ENCODE results near the gene UBE2L5.

UBE2L5 gene

GRCh38 chr13:30422054-30422839, at the start of gene UBE2L5:
TSS of gene UBE2L5 (plus strand) at chr13:30422493. CDS start at chr13:30427991, 5,498 bp downstream.
- no peak for DNase-seq (ENCODE audit: low read depth)

GRCh38 chr13:30373727-30374126, 48.6 kb upstream of the UBE2L5 start:
- no peak for DNase-seq (ENCODE audit: low read depth)

- DNase-seq (ENCODE audit: low read depth), result no peak
These were observed 46.9 kb upstream of the UBE2L5 start for GRCh38 chr13:30375265-30375835.

- DNase-seq (ENCODE audit: low read depth), result no peak
These were observed 45.6 kb upstream of the UBE2L5 start for GRCh38 chr13:30376426-30377311.

GRCh38 chr13:30377312-30377685, 45.0 kb upstream of the UBE2L5 start:
- no peak for DNase-seq (ENCODE audit: low read depth)

- DNase-seq (ENCODE audit: low read depth), result no peak
These were observed 44.1 kb upstream of the UBE2L5 start for GRCh38 chr13:30378191-30378590.

- DNase-seq (ENCODE audit: low read depth), result no peak
These were observed 41.2 kb upstream of the UBE2L5 start for GRCh38 chr13:30381049-30381448.

GRCh38 chr13:30382836-30383525, 39.3 kb upstream of the UBE2L5 start:
- DNase-seq (ENCODE audit: low read depth), result no peak

- no peak for DNase-seq (ENCODE audit: low read depth)
These were observed 33.6 kb upstream of the UBE2L5 start for GRCh38 chr13:30388406-30389283.

GRCh38 chr13:30391956-30392680, 30.2 kb upstream of the UBE2L5 start:
- DNase-seq (ENCODE audit: low read depth), result no peak

GRCh38 chr13:30392681-30393045, 29.6 kb upstream of the UBE2L5 start:
- no peak for DNase-seq (ENCODE audit: low read depth)

- DNase-seq (ENCODE audit: low read depth), result no peak
These were observed 27.5 kb upstream of the UBE2L5 start for GRCh38 chr13:30394751-30395191.

- peak; percentile 33 for DNase-seq (ENCODE audit: low read depth)
These were observed 26.8 kb upstream of the UBE2L5 start for GRCh38 chr13:30395192-30396158.

GRCh38 chr13:30396434-30397075, 25.7 kb upstream of the UBE2L5 start:
- no peak for DNase-seq (ENCODE audit: low read depth)

- DNase-seq (ENCODE audit: low read depth), result no peak
These were observed 23.7 kb upstream of the UBE2L5 start for GRCh38 chr13:30398601-30399072.

- no peak for DNase-seq (ENCODE audit: low read depth)
These were observed 21.9 kb upstream of the UBE2L5 start for GRCh38 chr13:30400376-30400775.

GRCh38 chr13:30401347-30401746, 20.9 kb upstream of the UBE2L5 start:
- DNase-seq (ENCODE audit: low read depth), result no peak

- DNase-seq (ENCODE audit: low read depth), result no peak
These were observed 18.8 kb upstream of the UBE2L5 start for GRCh38 chr13:30403456-30403855.

- DNase-seq (ENCODE audit: low read depth), result no peak
These were observed 18.1 kb upstream of the UBE2L5 start for GRCh38 chr13:30404207-30404606.

Measured in HS-27A (cell line).